Measurements from ENCODE around the gene OR5K1.

Gene OR5K1

GRCh38 chr3:98500019-98500418 is 37.0 kb downstream of the OR5K1 start:
- H3K4me1 Mint-ChIP-seq = no peaks in the 10 kb centered on the region

DNA sequence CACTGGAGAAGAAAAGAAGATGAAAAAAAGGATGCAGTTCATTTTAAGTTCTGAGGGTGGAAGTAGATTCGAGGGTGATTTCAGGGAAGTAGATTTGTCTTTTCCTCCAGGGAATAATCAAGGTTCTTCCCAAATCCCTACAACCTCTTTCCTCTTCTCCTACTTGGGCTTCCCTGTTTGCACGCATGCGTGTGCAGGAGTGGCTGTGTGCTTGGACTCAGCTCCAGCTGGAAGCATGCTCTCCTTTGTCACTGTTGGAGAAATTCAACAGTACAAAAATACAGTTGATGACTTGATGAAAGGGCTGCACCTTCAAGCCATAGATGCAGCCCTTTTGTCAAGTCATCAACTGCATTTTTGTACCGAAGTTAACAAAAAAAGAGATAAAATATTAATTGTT is 38.3 kb downstream of the OR5K1 start:
- H3K36me3 Mint-ChIP-seq = peaks cover 8 to 22% of the 10 kb centered on the region in 2 donors
- H3K4me3 Mint-ChIP-seq = no peak overlapping the region
- no peaks in the 10 kb centered on the region for H3K4me1 Mint-ChIP-seq
- H3K27ac Mint-ChIP-seq = no peak overlapping the region
- no peaks in the 10 kb centered on the region for H3K9me3 Mint-ChIP-seq
- DNase-seq = no peak
- ATAC-seq (replicated peaks) = no peak
- H3K27me3 Mint-ChIP-seq = no peaks in the 10 kb centered on the region

More at GRCh38 chr3:98500019-98500418, 37.0 kb downstream of the OR5K1 start:
- no peak overlapping the region for H3K4me3 Mint-ChIP-seq
- peaks cover 3 to 18% of the 10 kb centered on the region in 2 donors for H3K36me3 Mint-ChIP-seq
- no peaks in the 10 kb centered on the region for H3K9me3 Mint-ChIP-seq
- no peaks in the 10 kb centered on the region for H3K27me3 Mint-ChIP-seq
- no peak overlapping the region for H3K27ac Mint-ChIP-seq
- ATAC-seq (replicated peaks) (no peak), DNase-seq (no peak)

DNA sequence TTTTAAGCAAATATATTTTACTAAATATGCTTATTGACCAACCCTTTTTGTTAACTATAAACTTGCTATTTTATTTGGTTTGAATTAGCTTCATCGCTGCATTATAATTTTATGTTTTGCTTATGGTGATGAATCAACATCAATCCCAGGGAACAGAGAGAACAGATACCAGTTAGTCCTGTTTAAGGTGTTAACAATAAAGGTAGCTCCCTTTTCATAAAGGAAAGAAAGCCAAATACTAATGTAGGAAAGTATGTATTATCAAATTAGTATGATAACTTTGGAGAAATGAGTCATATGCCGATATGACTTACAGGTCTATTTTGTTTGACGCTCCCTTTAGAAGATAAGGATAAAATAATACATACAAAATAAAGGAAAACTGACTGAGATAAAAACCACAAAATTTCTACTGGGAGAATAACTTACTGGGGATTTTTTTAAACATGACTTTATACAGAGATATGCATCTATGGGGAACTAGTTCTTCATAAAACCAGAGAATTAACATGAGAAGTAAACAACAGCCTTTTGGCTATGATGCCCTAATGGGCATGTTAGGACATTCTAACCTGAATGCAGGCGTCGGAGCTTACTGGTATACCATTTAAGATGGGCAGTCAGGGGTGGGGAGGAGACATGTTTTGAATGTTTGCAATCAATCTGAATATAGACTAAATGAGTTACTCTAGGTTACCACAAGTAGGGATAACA is 39.0 kb downstream of the OR5K1 start:
- Mint-ChIP-seq H3K36me3 (peaks cover 10 to 29% of the 10 kb centered on the region in 2 donors), H3K27me3 (no peaks in the 10 kb centered on the region), H3K27ac (no peak overlapping the region), H3K9me3 (no peaks in the 10 kb centered on the region), H3K4me3 (no peak overlapping the region), H3K4me1 (no peaks in the 10 kb centered on the region)
- ATAC-seq (replicated peaks) (no peak), DNase-seq (no peak)

GRCh38 chr3:98504539-98504938 is 41.5 kb downstream of the OR5K1 start:
- DNase-seq (no peak), ATAC-seq (replicated peaks) (no peak)
- H3K9me3 Mint-ChIP-seq = no peaks in the 10 kb centered on the region
- no peaks in the 10 kb centered on the region for H3K27me3 Mint-ChIP-seq
- peaks cover 25 to 43% of the 10 kb centered on the region in 2 donors for H3K36me3 Mint-ChIP-seq
- H3K27ac Mint-ChIP-seq = no peak overlapping the region
- no peaks in the 10 kb centered on the region for H3K4me1 Mint-ChIP-seq
- no peak overlapping the region for H3K4me3 Mint-ChIP-seq

DNA sequence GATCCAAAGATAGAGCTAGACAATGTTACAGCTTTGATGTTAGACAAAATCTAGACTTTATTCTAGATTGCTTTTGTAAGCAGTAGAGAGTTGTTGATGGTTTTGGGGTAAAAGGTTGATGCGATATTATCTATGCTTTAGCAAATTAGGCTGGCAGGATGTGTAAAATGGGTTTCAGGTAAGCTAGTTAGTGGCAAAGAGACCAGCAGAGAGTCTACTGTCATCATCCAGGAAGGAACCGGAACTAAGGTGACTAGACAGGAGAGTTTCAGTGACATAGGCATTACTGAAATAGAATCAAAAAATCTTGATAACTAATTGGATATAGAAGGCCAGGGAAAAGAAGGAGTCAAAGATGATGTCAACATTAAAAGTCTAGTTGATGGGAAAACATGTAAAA is 45.6 kb downstream of the OR5K1 start:
- no peak overlapping the region for H3K4me3 Mint-ChIP-seq
- peaks cover 0 to 2% of the 10 kb centered on the region in 2 donors for H3K4me1 Mint-ChIP-seq
- ATAC-seq (replicated peaks) (no peak), DNase-seq (no peak)
- peaks cover 39 to 53% of the 10 kb centered on the region in 2 donors for H3K36me3 Mint-ChIP-seq
- no peaks in the 10 kb centered on the region for H3K27me3 Mint-ChIP-seq
- no peaks in the 10 kb centered on the region for H3K9me3 Mint-ChIP-seq
- H3K27ac Mint-ChIP-seq = no peak overlapping the region

DNA sequence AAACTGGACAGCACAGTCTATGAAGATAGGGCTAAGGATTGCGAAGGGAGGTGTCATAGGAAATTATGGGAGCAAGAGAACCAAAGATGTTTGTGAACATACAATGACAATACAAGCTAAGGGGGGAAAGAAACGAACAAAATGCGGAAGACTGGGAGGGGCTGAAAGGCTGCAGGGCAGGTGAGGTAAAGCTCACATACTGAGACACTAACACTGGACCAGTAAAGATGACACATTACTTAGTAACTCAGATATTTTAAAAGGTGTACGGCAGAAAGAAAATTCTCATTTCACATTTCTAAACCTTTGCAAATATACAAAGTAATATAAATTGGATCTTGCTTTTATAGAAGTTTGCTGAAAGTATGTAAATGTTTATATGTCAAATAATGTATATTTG is 49.6 kb downstream of the OR5K1 start:
- Mint-ChIP-seq H3K36me3 (peaks cover 35 to 48% of the 10 kb centered on the region in 2 donors), H3K4me3 (no peak overlapping the region), H3K4me1 (peaks cover 0 to 2% of the 10 kb centered on the region in 2 donors), H3K27me3 (no peaks in the 10 kb centered on the region), H3K27ac (no peak overlapping the region), H3K9me3 (no peaks in the 10 kb centered on the region)
- ATAC-seq (replicated peaks) (no peak), DNase-seq (no peak)

GRCh38 chr3:98513091-98513511 is 50.1 kb downstream of the OR5K1 start:
- no peak for ATAC-seq (replicated peaks)
- no peak for DNase-seq
- Mint-ChIP-seq H3K9me3 (no peaks in the 10 kb centered on the region), H3K4me1 (peaks cover 2 to 3% of the 10 kb centered on the region in 2 donors), H3K27me3 (no peaks in the 10 kb centered on the region), H3K36me3 (peaks cover 33 to 46% of the 10 kb centered on the region in 2 donors), H3K27ac (no peak overlapping the region), H3K4me3 (no peak overlapping the region)

GRCh38 chr3:98513736-98514135 is 50.7 kb downstream of the OR5K1 start:
- no peak for DNase-seq
- no peaks in the 10 kb centered on the region for H3K9me3 Mint-ChIP-seq
- ATAC-seq (replicated peaks) = no peak
- H3K27ac Mint-ChIP-seq = no peak overlapping the region
- no peaks in the 10 kb centered on the region for H3K27me3 Mint-ChIP-seq
- H3K36me3 Mint-ChIP-seq = peaks cover 28 to 45% of the 10 kb centered on the region in 2 donors
- peaks cover 5 to 6% of the 10 kb centered on the region in 2 donors for H3K4me1 Mint-ChIP-seq
- no peak overlapping the region for H3K4me3 Mint-ChIP-seq

DNA sequence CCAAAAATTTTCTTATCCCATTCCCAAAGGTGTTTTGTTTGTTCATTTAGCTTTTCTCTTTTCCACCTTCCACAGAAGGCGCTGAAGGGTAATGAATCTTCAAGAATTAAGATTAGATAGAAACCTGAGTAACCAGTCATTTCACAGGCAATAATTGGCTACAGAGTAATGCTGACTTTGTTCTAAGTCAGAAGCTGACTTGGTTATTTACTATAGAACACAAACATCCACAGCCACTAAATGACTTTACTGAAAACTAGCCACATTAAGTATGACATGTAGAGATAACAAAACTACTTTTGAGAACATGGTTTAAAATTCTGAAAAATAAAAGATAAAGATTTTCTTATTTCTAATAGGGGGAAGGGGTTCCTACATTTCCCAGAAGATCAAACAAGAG is 51.9 kb downstream of the OR5K1 start:
- Mint-ChIP-seq H3K4me3 (no peak overlapping the region), H3K9me3 (no peaks in the 10 kb centered on the region), H3K36me3 (peaks cover 25 to 48% of the 10 kb centered on the region in 2 donors), H3K27me3 (no peaks in the 10 kb centered on the region), H3K4me1 (peaks cover 12 to 18% of the 10 kb centered on the region in 2 donors), H3K27ac (no peak overlapping the region)
- DNase-seq (no peak), ATAC-seq (replicated peaks) (no peak)

- Mint-ChIP-seq H3K9me3 (no peaks in the 10 kb centered on the region), H3K4me3 (no peak overlapping the region), H3K27ac (no peak overlapping the region), H3K36me3 (peaks cover 18 to 40% of the 10 kb centered on the region in 2 donors), H3K4me1 (peaks cover 20 to 46% of the 10 kb centered on the region in 2 donors), H3K27me3 (no peaks in the 10 kb centered on the region)
- no peak for ATAC-seq (replicated peaks)
- DNase-seq = no peak
Measured at GRCh38 chr3:98518816-98519215, 55.8 kb downstream of the OR5K1 start.

GRCh38 chr3:98519351-98519750 is 56.4 kb downstream of the OR5K1 start:
- no peak overlapping the region for H3K4me3 Mint-ChIP-seq
- DNase-seq (no peak), ATAC-seq (replicated peaks) (no peak)
- H3K9me3 Mint-ChIP-seq = no peaks in the 10 kb centered on the region
- H3K4me1 Mint-ChIP-seq = peaks cover 20 to 46% of the 10 kb centered on the region in 2 donors
- no peak overlapping the region for H3K27ac Mint-ChIP-seq
- no peaks in the 10 kb centered on the region for H3K27me3 Mint-ChIP-seq
- H3K36me3 Mint-ChIP-seq = peaks cover 18 to 40% of the 10 kb centered on the region in 2 donors

GRCh38 chr3:98521897-98522543 is 59.0 kb downstream of the OR5K1 start:
- DNase-seq = peak; percentile 28
- Mint-ChIP-seq H3K27ac (peak overlapping the region; percentile 66), H3K4me1 (peaks cover 20 to 46% of the 10 kb centered on the region in 2 donors), H3K4me3 (peak overlapping the region; percentile 84 to 92), H3K27me3 (no peaks in the 10 kb centered on the region), H3K36me3 (peaks cover 13 to 30% of the 10 kb centered on the region in 2 donors), H3K9me3 (no peaks in the 10 kb centered on the region)
- peak; percentile 69 to 70 for ATAC-seq (replicated peaks)

All from stimulated activated naive B cell treated with anti-CD40 and anti-IgM and Interleukin-4, amounts not matched to agents 10 μg/mL and 1 μg/mL and 100 μg/mL, for 72 hours (primary cell).